HG03469 (cell line): ENCODE measurements around the gene LEKR1.

Experiments
- ATAC-seq: cut with Tn5 transposase; IDR thresholded peaks from one replicate; pipeline ENCODE4 v1.9.1; 2021; ENCODE audit warnings: mild to moderate bottlenecking, moderate library complexity, moderate number of reproducible peaks; ENCODE audit not compliant: unreplicated experiment

The LEKR1 gene

GRCh38 chr3:157094301-157094700 lies 268.1 kb downstream of the LEKR1 start:
- no peak for ATAC-seq

- ATAC-seq, result no peak
Measured at GRCh38 chr3:157094751-157095480, 268.8 kb downstream of the LEKR1 start.
